B cell (primary cell): ENCODE measurements around the gene GGA2. TPM values are rescaled to one million over a fixed set of nuclear protein-coding genes. Genes with fewer than 3 reads are reported as not detected.

ENCODE experiments used
- ATAC-seq: fragments of 200-7000 bp; cut with Tn5 transposase; one replicate; pipeline ENCODE4 v1.10.0; 2021; ENCODE audit warnings: low read depth, mild to moderate bottlenecking, moderate number of reproducible peaks, moderate library complexity
- CTCF ChIA-PET: fragments of 350-600 bp; sonication (Branson Sonifier 250); formaldehyde crosslinking; loops from one replicate; lab custom pipeline; 2021; ENCODE audit warnings: antibody characterized with exemption, inconsistent platforms; lab: Charles Lee
- POLR2A ChIA-PET: fragments of 350-600 bp; sonication (Branson Sonifier 250); formaldehyde crosslinking; loops from one replicate; lab custom pipeline; 2021; ENCODE audit warnings: antibody characterized with exemption; lab: Charles Lee
- DNase-seq: peaks from one replicate; pipeline ENCODE4 v3.0.0; 2013
- H2AFZ ChIP-seq: 2 replicates; pipeline ENCODE4 v1.6.1; 2012; ENCODE audit warnings: mild to moderate bottlenecking, low read depth, low read length; ENCODE audit not compliant: insufficient read depth, poor library complexity, severe bottlenecking
- H3K27ac ChIP-seq, 2 donors: 1 replicate in 1 of 2; 2 replicates in 1 of 2; pipeline ENCODE4 v1.5.1; 2012 to 2013; ENCODE audit warnings: low read length in 2 of 2, mild to moderate bottlenecking in 2 of 2, moderate library complexity in 1 of 2
- H3K27me3 ChIP-seq, 4 experiments: fragments of 200-600 bp in 1 of 4; sonication (generic) in 1 of 4; replicated peaks in 1 of 4; 1 replicate in 2 of 4; 2 replicates in 2 of 4; pipeline versions ENCODE4 v1.6.1 to v1.7.0; 2013 to 2016; ENCODE audit warnings: low read length in 3 of 4, mild to moderate bottlenecking in 2 of 4, mixed read lengths in 1 of 4, moderate library complexity in 1 of 4; ENCODE audit not compliant: insufficient read depth in 4 of 4, control insufficient read depth in 3 of 4; ENCODE audit errors: control extremely low read depth in 1 of 4
- H3K36me3 ChIP-seq, 2 experiments: replicated peaks in 1 of 2; 1 replicate in 1 of 2; 2 replicates in 1 of 2; pipeline versions ENCODE4 v1.6.1 to v1.7.1; 2013; ENCODE audit warnings: low read length in 1 of 2; ENCODE audit not compliant: insufficient read depth in 2 of 2, control insufficient read depth in 1 of 2; ENCODE audit errors: control extremely low read depth in 1 of 2, extremely low read depth in 1 of 2
- H3K4me1 ChIP-seq, 2 donors: fragments of 200-600 bp in 1 of 2; sonication (generic) in 1 of 2; 1 replicate in 1 of 2; 2 replicates in 1 of 2; pipeline versions ENCODE4 v1.5.1 to v1.6.1; 2013 to 2017; ENCODE audit warnings: low read length in 2 of 2; ENCODE audit not compliant: control insufficient read depth in 2 of 2, insufficient read depth in 2 of 2
- H3K4me2 ChIP-seq: replicated peaks from 2 replicates; pipeline ENCODE3; 2012; ENCODE audit warnings: mild to moderate bottlenecking, low read depth, low read length; ENCODE audit not compliant: poor library complexity, severe bottlenecking
- H3K4me3 ChIP-seq, 5 experiments: fragments of 200-600 bp in 1 of 5; sonication (generic) in 1 of 5; 1 replicate in 3 of 5; 2 replicates in 2 of 5; pipeline versions ENCODE4 v1.5.1 to v1.7.0; 2011 to 2016; ENCODE audit warnings: low read length in 4 of 5, mild to moderate bottlenecking in 4 of 5, low read depth in 2 of 5, control low read depth in 1 of 5, moderate library complexity in 1 of 5; ENCODE audit not compliant: insufficient read depth in 1 of 5; ENCODE audit errors: control extremely low read depth in 1 of 5, extremely low read depth in 1 of 5
- H3K79me2 ChIP-seq: fragments of 200-600 bp; sonication (generic); one replicate; pipeline ENCODE4 v1.6.0; 2016; ENCODE audit warnings: low read length; ENCODE audit not compliant: control insufficient read depth, insufficient read depth
- H3K9ac ChIP-seq: fragments of 200-600 bp; sonication (generic); 2 replicates; pipeline ENCODE4 v1.6.1; 2017; ENCODE audit warnings: mild to moderate bottlenecking, low read length, moderate library complexity
- H3K9me3 ChIP-seq, 3 donors: one replicate each; pipeline versions ENCODE4 v1.6.1 to v1.7.1; 2013; ENCODE audit warnings: low read length in 2 of 3; ENCODE audit not compliant: control insufficient read depth in 2 of 3, insufficient read depth in 1 of 3; ENCODE audit errors: control extremely low read depth in 1 of 3
- H4K20me1 ChIP-seq: 2 replicates; pipeline ENCODE4 v1.6.0; 2012; ENCODE audit warnings: mild to moderate bottlenecking, low read length; ENCODE audit not compliant: insufficient read depth, control insufficient read depth, poor library complexity, severe bottlenecking
- H3K27ac Mint-ChIP-seq: one replicate; pipeline ENCODE4 v1.8.0; 2021; ENCODE audit warnings: mixed read lengths
- H3K27me3 Mint-ChIP-seq: one replicate; pipeline ENCODE4 v1.8.0; 2021; ENCODE audit warnings: mixed read lengths
- H3K4me1 Mint-ChIP-seq: one replicate; pipeline ENCODE4 v1.8.0; 2021; ENCODE audit warnings: mixed read lengths
- H3K4me3 Mint-ChIP-seq: one replicate; pipeline ENCODE4 v1.8.0; 2021; ENCODE audit warnings: mixed read lengths
- H3K9me3 Mint-ChIP-seq: one replicate; pipeline ENCODE4 v1.8.0; 2022; ENCODE audit warnings: mixed read lengths; ENCODE audit not compliant: insufficient read depth
- EZH2 ChIP-seq: IDR thresholded peaks from 2 replicates; pipeline ENCODE4 v1.6.1; 2012; ENCODE audit warnings: borderline replicate concordance, low read depth, mild to moderate bottlenecking, moderate library complexity, low read length; ENCODE audit not compliant: insufficient read depth, poor library complexity, severe bottlenecking
- WGBS: methylation state at CpG from one replicate; pipeline ENCODE4 v1.1.5; 2013; ENCODE audit warnings: missing lambda C conversion rate; ENCODE audit not compliant: insufficient coverage; 5-methylcytosine and 5-hydroxymethylcytosine counted together
- intact Hi-C: fragments of 100-400 bp; cut with micrococcal nuclease; formaldehyde crosslinking; loops from one replicate; pipeline ENCODE4 v1.10.0; 2022
- polyA plus RNA-seq: library from polyadenylated mRNA; depleted of rRNA; stranded (reverse); fragments of >200 nt; gene quantifications from 2 replicates; pipeline ENCODE4 v1.2.3, GENCODE V29; 2012
- total RNA-seq, 2 donors: library from RNA; stranded (reverse); fragments of 120-200 nt in 1 of 2; gene quantifications; 1 replicate in 1 of 2; 2 replicates in 1 of 2; pipeline versions ENCODE4 v1.2.3 to v1.2.4, GENCODE V29; 2013 to 2022
- TF ChIP-seq, protein P1 (sequence below): fragments of 200-600 bp; IDR thresholded peaks from one replicate; pipeline ENCODE4 v1.8.0; 2022; ENCODE audit warnings: antibody characterized with exemption, mild to moderate bottlenecking

Gene GGA2
- total and polyA plus RNA-seq, 2 donors (not counting 1 experiment from before 2014, with no cell fraction given), result 227 to 832 TPM

DNA sequence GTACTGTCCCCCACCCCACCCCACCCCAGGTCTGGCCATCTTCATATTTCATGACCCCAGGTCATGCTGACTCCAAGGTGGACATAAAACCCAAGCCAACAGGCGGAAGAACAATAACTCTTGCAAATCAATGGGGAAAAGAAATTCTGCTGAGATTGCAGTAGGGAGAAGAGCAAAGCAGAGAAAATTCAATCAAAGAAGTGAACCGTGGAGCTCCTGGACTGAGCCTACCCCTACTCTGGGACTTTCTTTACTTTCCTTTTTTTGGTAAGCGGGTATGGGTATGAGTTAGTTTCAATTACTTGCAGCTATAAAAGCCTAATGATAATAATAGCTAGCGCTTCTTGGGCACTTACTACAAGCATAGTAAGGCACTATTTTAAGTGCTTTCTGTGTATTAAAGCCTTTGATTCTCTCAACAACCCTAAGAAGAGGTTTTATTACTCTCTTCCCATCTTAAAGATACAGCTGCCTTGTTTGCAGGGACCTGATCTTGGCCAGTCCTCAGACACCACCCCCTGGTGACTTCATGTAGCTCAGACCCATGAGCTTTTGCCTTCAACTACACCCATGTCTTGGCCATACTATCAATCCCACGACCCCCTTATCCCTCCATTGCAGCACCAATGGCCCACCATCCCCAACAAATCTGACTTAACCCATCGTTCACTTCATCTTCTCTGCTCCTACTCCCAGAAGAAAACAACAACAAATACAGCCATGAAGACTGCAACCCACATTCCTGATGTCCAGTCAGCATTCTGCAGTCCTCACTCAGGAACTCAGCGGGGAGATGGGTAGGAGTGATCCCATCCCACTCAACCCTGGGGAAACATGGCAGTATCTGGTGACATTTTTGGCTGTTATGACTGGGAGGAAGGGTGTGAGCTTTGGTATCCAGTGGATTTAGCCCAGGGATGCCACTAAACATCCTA, 4.4 kb downstream of the GGA2 start:
- H3K4me2 ChIP-seq, result peak overlapping the region; percentile 92
- peaks cover 78% of the 10 kb centered on the region for H4K20me1 ChIP-seq
- H3K27me3 ChIP-seq, result no peaks in the 10 kb centered on the region
- no peak for ATAC-seq
- H2AFZ ChIP-seq, result no peak overlapping the region
- no peaks in the 10 kb centered on the region for H3K9me3 ChIP-seq
- 65% methylated on average over 3 of the region's 7 CpGs for WGBS
- no peaks in the 10 kb centered on the region for H3K27me3 Mint-ChIP-seq
- CTCF ChIA-PET, result interaction anchor here (0.7 to 2.8 kb wide), 14 partner anchors 11 to 91 kb away, joined by 3 to 22 read pairs (median 3); partner anchors contain the start of genes EARS2, NDUFAB1 and UBFD1
- peaks cover 71 to 85% of the 10 kb centered on the region in 2 donors for H3K4me1 ChIP-seq
- H3K9me3 Mint-ChIP-seq, result no peaks in the 10 kb centered on the region
- peak overlapping the region; percentile 86 to 91 for H3K27ac ChIP-seq
- peaks cover 0 to 34% of the 10 kb centered on the region in 2 experiments for H3K36me3 ChIP-seq
- H3K4me3 ChIP-seq, result peak overlapping the region; percentile 33 to 91 (median 64)
- TF ChIP-seq, protein P1, sequence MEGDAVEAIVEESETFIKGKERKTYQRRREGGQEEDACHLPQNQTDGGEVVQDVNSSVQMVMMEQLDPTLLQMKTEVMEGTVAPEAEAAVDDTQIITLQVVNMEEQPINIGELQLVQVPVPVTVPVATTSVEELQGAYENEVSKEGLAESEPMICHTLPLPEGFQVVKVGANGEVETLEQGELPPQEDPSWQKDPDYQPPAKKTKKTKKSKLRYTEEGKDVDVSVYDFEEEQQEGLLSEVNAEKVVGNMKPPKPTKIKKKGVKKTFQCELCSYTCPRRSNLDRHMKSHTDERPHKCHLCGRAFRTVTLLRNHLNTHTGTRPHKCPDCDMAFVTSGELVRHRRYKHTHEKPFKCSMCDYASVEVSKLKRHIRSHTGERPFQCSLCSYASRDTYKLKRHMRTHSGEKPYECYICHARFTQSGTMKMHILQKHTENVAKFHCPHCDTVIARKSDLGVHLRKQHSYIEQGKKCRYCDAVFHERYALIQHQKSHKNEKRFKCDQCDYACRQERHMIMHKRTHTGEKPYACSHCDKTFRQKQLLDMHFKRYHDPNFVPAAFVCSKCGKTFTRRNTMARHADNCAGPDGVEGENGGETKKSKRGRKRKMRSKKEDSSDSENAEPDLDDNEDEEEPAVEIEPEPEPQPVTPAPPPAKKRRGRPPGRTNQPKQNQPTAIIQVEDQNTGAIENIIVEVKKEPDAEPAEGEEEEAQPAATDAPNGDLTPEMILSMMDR, result no peak
- no peak for TF ChIP-seq EZH2
- POLR2A ChIA-PET, result interaction anchor here (0.9 to 4.9 kb wide), 6 partner anchors 11 to 91 kb away, joined by 3 to 39 read pairs (median 7); partner anchors contain the start of genes EARS2, NDUFAB1 and UBFD1
- peak overlapping the region; percentile 61 for H3K9ac ChIP-seq
- intact Hi-C loops, result loop anchor here (1.0 to 2.0 kb wide), 3 partner anchors 10 to 53 kb away; partner anchors contain the start of genes COG7, EARS2 and UBFD1
- peak overlapping the region; percentile 94 for H3K4me3 Mint-ChIP-seq
- H3K27ac Mint-ChIP-seq, result peak overlapping the region; percentile 90
- peaks cover 99% of the 10 kb centered on the region for H3K79me2 ChIP-seq
- H3K4me1 Mint-ChIP-seq, result peaks cover 79% of the 10 kb centered on the region
- peak; percentile 38 for DNase-seq
